H1 (cell line): Measurements from ENCODE around the gene RORB. TPM values are rescaled to one million over a fixed set of nuclear protein-coding genes. Genes with fewer than 3 reads are reported as not detected.

Source experiments
- CTCF ChIA-PET: fragments of 300-600 bp; sonication (Branson Sonifier 250); formaldehyde crosslinking; loops from one replicate; lab custom pipeline; 2021; ENCODE audit not compliant: partially characterized antibody; lab: Charles Lee
- POLR2A ChIA-PET: fragments of 300-600 bp; sonication (Branson Sonifier 250); formaldehyde crosslinking; loops from one replicate; lab custom pipeline; 2021; ENCODE audit warnings: inconsistent platforms; ENCODE audit not compliant: partially characterized antibody; lab: Charles Lee
- DNase-seq, 2 experiments: peaks; one replicate each; pipeline versions ENCODE4 v3.0.0 to v3.0.0-alpha.2; 2010 to 2022; ENCODE audit warnings: low spot score in 2 of 2, low read depth in 1 of 2, mixed read lengths in 1 of 2
- FAIRE-seq: peaks from 2 replicates; lab custom pipeline; 2011; peaks lifted over from hg19 to GRCh38; lab: Jason Lieb, UNC
- H2AFZ ChIP-seq: 2 replicates; pipeline ENCODE4 v1.8.1; 2012; ENCODE audit warnings: low read length, inconsistent platforms
- H2AK5ac ChIP-seq: 2 replicates; pipeline ENCODE4 v1.6.1; 2013; ENCODE audit warnings: low read depth, low read length
- H2BK120ac ChIP-seq: replicated peaks from 2 replicates; pipeline ENCODE3; 2013; ENCODE audit warnings: low read depth, low read length, inconsistent platforms
- H2BK12ac ChIP-seq: 2 replicates; pipeline ENCODE4 v1.6.1; 2013; ENCODE audit warnings: low read depth, low read length
- H2BK15ac ChIP-seq: 2 replicates; pipeline ENCODE4 v1.6.1; 2013; ENCODE audit warnings: low read length
- H2BK20ac ChIP-seq: 2 replicates; pipeline ENCODE4 v1.6.1; 2013; ENCODE audit warnings: low read length
- H2BK5ac ChIP-seq: 2 replicates; pipeline ENCODE4 v1.6.1; 2013; ENCODE audit warnings: low read depth, low read length
- H3K14ac ChIP-seq: 2 replicates; pipeline ENCODE4 v1.6.1; 2013; ENCODE audit warnings: inconsistent platforms; ENCODE audit not compliant: insufficient read length
- H3K18ac ChIP-seq: 2 replicates; pipeline ENCODE4 v1.6.1; 2013; ENCODE audit warnings: low read length; ENCODE audit errors: extremely low read depth
- H3K23ac ChIP-seq: 2 replicates; pipeline ENCODE4 v1.6.1; 2013; ENCODE audit warnings: inconsistent platforms; ENCODE audit not compliant: insufficient read length
- H3K23me2 ChIP-seq: 2 replicates; pipeline ENCODE4 v1.6.1; 2013; ENCODE audit warnings: low read depth, low read length
- H3K27ac ChIP-seq: 2 replicates; pipeline ENCODE4 v1.6.1; 2011; ENCODE audit warnings: low read depth, low read length, inconsistent platforms
- H3K27me3 ChIP-seq, 4 experiments: replicated peaks in 1 of 4; 1 replicate in 1 of 4; 2 replicates in 3 of 4; pipeline versions ENCODE4 v1.6.1 to v1.8.1; 2011 to 2013; ENCODE audit warnings: low read length in 3 of 4, mild to moderate bottlenecking in 3 of 4, inconsistent platforms in 2 of 4, mixed read lengths in 2 of 4, moderate library complexity in 1 of 4; ENCODE audit not compliant: control insufficient read depth in 3 of 4, insufficient read depth in 3 of 4; ENCODE audit errors: extremely low read depth in 1 of 4
- H3K36me3 ChIP-seq, 4 experiments: 2 replicates each; pipeline versions ENCODE4 v1.6.1 to v1.8.1; 2011 to 2013; ENCODE audit warnings: mild to moderate bottlenecking in 4 of 4, low read length in 3 of 4, moderate library complexity in 2 of 4, control low read depth in 1 of 4, inconsistent platforms in 1 of 4; ENCODE audit not compliant: insufficient read depth in 4 of 4, control insufficient read depth in 2 of 4
- H3K4ac ChIP-seq: replicated peaks from 2 replicates; pipeline ENCODE3; 2013; ENCODE audit warnings: low read length, low read depth, mixed read lengths, inconsistent platforms; ENCODE audit not compliant: insufficient read length
- H3K4me1 ChIP-seq, 4 experiments: replicated peaks in 1 of 4; 1 replicate in 1 of 4; 2 replicates in 3 of 4; pipeline versions ENCODE4 v1.6.1 to v1.8.1; 2011 to 2013; ENCODE audit warnings: low read length in 3 of 4, inconsistent platforms in 2 of 4, mixed read lengths in 1 of 4; ENCODE audit not compliant: insufficient read depth in 4 of 4, control insufficient read depth in 3 of 4
- H3K4me2 ChIP-seq, 2 experiments: 2 replicates each; pipeline versions ENCODE4 v1.6.1 to v1.8.1; 2011 to 2013; ENCODE audit warnings: low read depth in 2 of 2, low read length in 2 of 2, control low read depth in 1 of 2, inconsistent platforms in 1 of 2, mild to moderate bottlenecking in 1 of 2; ENCODE audit not compliant: insufficient read depth in 1 of 2
- H3K4me3 ChIP-seq, 4 experiments: fragments of 200-600, 300-600 bp in 1 of 4; sonication (generic), shearing (Covaris generic), sonication (Bioruptor Twin) in 1 of 4; 2 replicates each; pipeline versions ENCODE4 v1.5.1 to v1.8.1; 2011 to 2016; ENCODE audit warnings: low read length in 4 of 4, low read depth in 3 of 4, control low read depth in 2 of 4, inconsistent platforms in 2 of 4, mild to moderate bottlenecking in 2 of 4, mixed read lengths in 1 of 4, moderate library complexity in 1 of 4; ENCODE audit not compliant: insufficient read depth in 2 of 4; ENCODE audit errors: extremely low read depth in 1 of 4
- H3K56ac ChIP-seq: replicated peaks from 2 replicates; pipeline ENCODE3; 2013; ENCODE audit warnings: low read depth, mild to moderate bottlenecking, mixed read lengths, low read length, inconsistent platforms; ENCODE audit not compliant: insufficient read length
- H3K79me1 ChIP-seq: 2 replicates; pipeline ENCODE4 v1.6.1; 2013; ENCODE audit warnings: low read depth, low read length, control low read depth
- H3K79me2 ChIP-seq, 2 experiments: 2 replicates each; pipeline versions ENCODE4 v1.6.1 to v1.8.1; 2012 to 2013; ENCODE audit warnings: low read length in 2 of 2, mild to moderate bottlenecking in 2 of 2, inconsistent platforms in 1 of 2; ENCODE audit not compliant: insufficient read depth in 2 of 2, control insufficient read depth in 1 of 2
- H3K9ac ChIP-seq, 4 experiments: replicated peaks in 1 of 4; 1 replicate in 1 of 4; 2 replicates in 3 of 4; pipeline versions ENCODE4 v1.6.1 to v1.8.1; 2011 to 2013; ENCODE audit warnings: low read depth in 3 of 4, low read length in 3 of 4, control low read depth in 2 of 4, mild to moderate bottlenecking in 2 of 4, moderate library complexity in 2 of 4, inconsistent platforms in 1 of 4; ENCODE audit errors: extremely low read depth in 1 of 4
- H3K9me3 ChIP-seq, 2 experiments: 2 replicates each; pipeline versions ENCODE4 v1.6.1 to v1.8.1; 2012 to 2013; ENCODE audit warnings: mild to moderate bottlenecking in 2 of 2, moderate library complexity in 2 of 2, control low read depth in 1 of 2, inconsistent platforms in 1 of 2, low read depth in 1 of 2, low read length in 1 of 2, mixed read lengths in 1 of 2; ENCODE audit not compliant: insufficient read depth in 2 of 2
- H4K20me1 ChIP-seq, 2 experiments: replicated peaks in 1 of 2; 2 replicates each; pipeline versions ENCODE3 to v1.8.1; 2011 to 2013; ENCODE audit warnings: inconsistent platforms in 2 of 2, low read length in 2 of 2, mild to moderate bottlenecking in 1 of 2; ENCODE audit not compliant: insufficient read depth in 2 of 2, control insufficient read depth in 1 of 2
- H4K5ac ChIP-seq: 2 replicates; pipeline ENCODE4 v1.6.1; 2013; ENCODE audit warnings: low read length, low read depth, mixed read lengths, inconsistent platforms; ENCODE audit not compliant: insufficient read length
- H4K8ac ChIP-seq: 2 replicates; pipeline ENCODE4 v1.8.0; 2013; ENCODE audit warnings: mild to moderate bottlenecking, moderate library complexity, low read length, inconsistent platforms; ENCODE audit not compliant: insufficient read depth; ENCODE audit errors: extremely low read depth
- H4K91ac ChIP-seq: replicated peaks from 2 replicates; pipeline ENCODE3; 2013; ENCODE audit warnings: low read length, mixed read lengths, inconsistent platforms; ENCODE audit not compliant: insufficient read length
- CHD2 ChIP-seq: IDR thresholded peaks from 2 replicates; pipeline ENCODE4 v1.6.1; 2012; ENCODE audit warnings: low read length, improper control_type of control experiment
- EP300 ChIP-seq, 2 experiments: IDR thresholded peaks; 1 replicate in 1 of 2; 2 replicates in 1 of 2; pipeline ENCODE4 v1.6.1; 2011 to 2012; ENCODE audit warnings: low read depth in 2 of 2, low read length in 2 of 2, mild to moderate bottlenecking in 2 of 2, borderline replicate concordance in 1 of 2, inconsistent platforms in 1 of 2, moderate library complexity in 1 of 2
- GABPA ChIP-seq: IDR thresholded peaks from 2 replicates; pipeline ENCODE4 v1.6.1; 2011; ENCODE audit warnings: mild to moderate bottlenecking, low read length, moderate library complexity, borderline replicate concordance; ENCODE audit not compliant: insufficient read depth
- SIX5 ChIP-seq: IDR thresholded peaks from 2 replicates; pipeline ENCODE4 v1.6.1; 2011; ENCODE audit warnings: mild to moderate bottlenecking, low read depth, low read length
- TCF12 ChIP-seq: IDR thresholded peaks from 2 replicates; pipeline ENCODE4 v1.6.1; 2011; ENCODE audit warnings: low read depth, mild to moderate bottlenecking, low read length
- WGBS, 2 experiments: shearing (Covaris generic) in 1 of 2; methylation state at CpG; one replicate each; pipeline versions ENCODE4 v1.1.6 to v1.1.7; 2013 to 2015; ENCODE audit warnings: low lambda C conversion rate in 2 of 2, mixed read lengths in 2 of 2, inconsistent platforms in 1 of 2, low coverage in 1 of 2, missing lambda C conversion rate in 1 of 2; ENCODE audit not compliant: insufficient replicate concordance in 2 of 2, insufficient coverage in 1 of 2, insufficient read length in 1 of 2; ENCODE audit errors: extremely low coverage in 1 of 2, missing lambda C conversion rate in 1 of 2; 5-methylcytosine and 5-hydroxymethylcytosine counted together
- polyA plus RNA-seq, 7 experiments: library from polyadenylated mRNA; depleted of rRNA in 3 of 7; stranded (reverse) in 5 of 7; unstranded in 2 of 7; fragments of >200 nt in 5 of 7; fragments of 200-250 nt in 2 of 7; gene quantifications; 1 replicate in 5 of 7; 2 replicates in 1 of 7; 4 replicates in 1 of 7; pipeline versions ENCODE4 v1.2.1 to v1.2.3, GENCODE V29; 2011 to 2013; ENCODE audit warnings: missing spikeins in 2 of 7, mixed read lengths in 2 of 7
- total RNA-seq: library from RNA; stranded (reverse); fragmentation: NEBNext Ultra II Directional; extraction: Animal tissue kit (Norgen Biotek cat#: 25700); gene quantifications from 2 replicates; pipeline ENCODE4 v1.2.1, GENCODE V29; 2021

Gene RORB
- total and polyA plus RNA-seq, 2 of the 8 experiments (the other 6 are each of a cell fraction or from before 2014, with no cell fraction given), result 2.3 to 7.1 TPM

DNA sequence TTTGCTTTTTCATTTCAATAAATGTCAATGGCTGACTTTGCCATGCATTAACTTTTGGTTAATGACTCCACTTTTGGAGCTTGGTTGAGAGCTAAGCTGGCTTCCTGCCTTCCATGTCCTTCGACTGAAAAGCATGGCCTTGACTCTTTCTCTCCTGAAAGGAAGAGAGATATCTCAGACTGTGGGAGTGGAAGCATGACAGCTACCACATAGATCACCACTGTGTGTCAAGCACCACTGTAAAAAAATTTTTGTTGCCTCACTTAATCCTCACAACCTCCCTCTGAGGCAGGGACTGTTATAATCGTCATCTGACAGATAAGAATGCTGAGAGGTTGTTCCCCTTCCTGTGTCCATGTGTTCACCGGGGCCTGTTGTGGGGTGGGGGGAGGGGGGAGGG is 184.8 kb downstream of the RORB start:
- Histone ChIP-seq H3K79me2 (no peaks in the 10 kb centered on the region), H2BK12ac (no peak overlapping the region), H3K56ac (no peak overlapping the region), H3K4ac (no peak overlapping the region), H2AFZ (no peak overlapping the region), H2BK15ac (no peak overlapping the region), H3K23me2 (no peaks in the 10 kb centered on the region; the same call in 1 of the 2 replicates), H4K5ac (no peak overlapping the region), H3K9ac (no peak overlapping the region), H2AK5ac (no peak overlapping the region), H2BK120ac (no peak overlapping the region), H3K4me1 (no peaks in the 10 kb centered on the region), H3K4me3 (no peak overlapping the region), H3K14ac (no peak overlapping the region), H2BK20ac (no peak overlapping the region), H2BK5ac (no peak overlapping the region), H4K91ac (no peak overlapping the region), H3K18ac (no peak overlapping the region), H3K36me3 (no peaks in the 10 kb centered on the region), H4K20me1 (no peaks in the 10 kb centered on the region), H3K4me2 (no peak overlapping the region), H3K9me3 (no peaks in the 10 kb centered on the region), H3K79me1 (no peaks in the 10 kb centered on the region), H3K27ac (no peak overlapping the region), H4K8ac (no peak overlapping the region), H3K27me3 (no peaks in the 10 kb centered on the region), H3K23ac (no peak overlapping the region)
- CTCF ChIA-PET, result no interaction called here
- POLR2A ChIA-PET, result no interaction called here
- FAIRE-seq (no peak), DNase-seq (no peak)
- 84% methylated on average over 3 of the region's 3 CpGs; no CpG with 5 or more reads in 1 of the 2 experiments for WGBS, 2 experiments
- TF ChIP-seq CHD2, result no peak
- TF ChIP-seq SIX5, result no peak
- TF ChIP-seq GABPA, result no peak
- no peak for TF ChIP-seq TCF12
- no peak for TF ChIP-seq EP300 (IDR thresholded peaks at IDR 0.05; ENCODE audit: borderline replicate concordance in 1 of 2, low read depth in 2 of 2, low read length in 2 of 2)
